Esophagus squamous epithelium (tissue), 5 donors: ENCODE data around the gene PDPN. TPM values are rescaled to one million over a fixed set of nuclear protein-coding genes. Genes with fewer than 3 reads are reported as not detected.
A peak's percentile ranks its signal among the peaks of the same experiment; 100 is the strongest.

ENCODE experiments used
- DNase-seq: peaks from one replicate; lab custom pipeline; 2025; lab: John Stamatoyannopoulos, UW
- H3K27ac ChIP-seq, 4 donors: fragments of 200-600 bp; sonication (generic); one replicate each; pipeline ENCODE4 v1.5.1; 2016 to 2019; ENCODE audit warnings: mild to moderate bottlenecking in 1 of 4
- H3K27me3 ChIP-seq, 4 donors: fragments of 200-600 bp; sonication (generic); 1 replicate in 3 of 4; 2 replicates in 1 of 4; pipeline versions ENCODE4 v1.5.1 to v1.6.0; 2017 to 2021; ENCODE audit warnings: antibody characterized with exemption in 1 of 4
- H3K36me3 ChIP-seq, 3 donors: fragments of 200-600 bp; sonication (generic); one replicate each; pipeline ENCODE4 v1.5.1; 2016 to 2019
- H3K4me1 ChIP-seq, 3 donors: fragments of 200-600 bp; sonication (generic); one replicate each; pipeline ENCODE4 v1.5.1; 2017 to 2019
- H3K4me3 ChIP-seq, 4 donors: fragments of 200-600 bp; sonication (generic); 1 replicate in 3 of 4; 2 replicates in 1 of 4; pipeline ENCODE4 v1.5.1; 2016 to 2019; ENCODE audit warnings: mild to moderate bottlenecking in 2 of 4, moderate library complexity in 1 of 4
- H3K9me3 ChIP-seq, 3 donors: fragments of 200-600 bp; sonication (generic); one replicate each; pipeline ENCODE4 v1.5.1; 2016 to 2019
- POLR2A ChIP-seq, 4 donors: fragments of 450-650 bp; IDR thresholded peaks; one replicate each; pipeline ENCODE4 v1.6.1; 2017; ENCODE audit warnings: antibody characterized with exemption in 4 of 4, mild to moderate bottlenecking in 4 of 4, moderate library complexity in 3 of 4
- WGBS, 2 donors: methylation state at CpG; one replicate each; pipeline ENCODE4 v1.1.5; 2018; 5-methylcytosine and 5-hydroxymethylcytosine counted together
- intact Hi-C: fragments of 100-400 bp; cut with DNase I; formaldehyde crosslinking; loops from one replicate; pipeline ENCODE4 v1.15.0; 2022
- total RNA-seq, 4 donors: library from RNA; depleted of rRNA; stranded (reverse); fragments of >200 nt; gene quantifications; one replicate each; pipeline ENCODE4 v1.1.0, GENCODE V29; 2016
- TF ChIP-seq, protein P1 (sequence below), 6 experiments: fragments of 450-650 bp in 4 of 6; fragments of 200-600 bp in 2 of 6; sonication (generic) in 2 of 6; IDR thresholded peaks; one replicate each; pipeline ENCODE4 v1.5.1; 2016 to 2019; ENCODE audit warnings: antibody characterized with exemption in 6 of 6, mild to moderate bottlenecking in 4 of 6, moderate library complexity in 4 of 6
- donor health status: DM: yes; HTN: yes; CAD: no.

The PDPN gene, protein sequence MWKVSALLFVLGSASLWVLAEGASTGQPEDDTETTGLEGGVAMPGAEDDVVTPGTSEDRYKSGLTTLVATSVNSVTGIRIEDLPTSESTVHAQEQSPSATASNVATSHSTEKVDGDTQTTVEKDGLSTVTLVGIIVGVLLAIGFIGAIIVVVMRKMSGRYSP
- 10 to 100 TPM in 3 of 4 donors, 1 to 10 TPM in 1; 4.5 to 24.2 (median 17.6) TPM for total RNA-seq

DNA sequence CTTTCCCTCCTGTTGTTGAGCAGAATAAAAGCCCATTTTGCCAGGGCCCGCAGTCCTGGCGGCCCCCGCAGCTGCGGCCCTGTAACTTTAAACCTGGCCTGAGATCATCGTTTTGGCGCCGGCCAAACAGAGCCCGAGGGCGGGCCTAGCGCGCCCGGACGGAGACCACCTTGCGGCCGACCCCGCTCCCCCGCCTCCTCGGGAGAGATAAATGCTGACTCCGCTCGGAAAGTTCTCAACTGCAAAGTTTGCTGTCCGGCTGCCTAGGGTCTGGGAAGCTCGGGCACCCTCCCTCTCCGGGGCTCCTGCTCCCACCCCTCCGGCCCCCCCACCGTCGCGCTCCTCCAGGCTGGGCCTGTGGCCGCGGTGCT is at the start of gene PDPN:
Gene PDPN, plus strand, starts transcription at position 238 of the 371 bp plus-strand sequence. CDS start 202 bp downstream, outside the sequence.
- intact Hi-C loops: no loop called here
- DNase-seq: no peak

DNA sequence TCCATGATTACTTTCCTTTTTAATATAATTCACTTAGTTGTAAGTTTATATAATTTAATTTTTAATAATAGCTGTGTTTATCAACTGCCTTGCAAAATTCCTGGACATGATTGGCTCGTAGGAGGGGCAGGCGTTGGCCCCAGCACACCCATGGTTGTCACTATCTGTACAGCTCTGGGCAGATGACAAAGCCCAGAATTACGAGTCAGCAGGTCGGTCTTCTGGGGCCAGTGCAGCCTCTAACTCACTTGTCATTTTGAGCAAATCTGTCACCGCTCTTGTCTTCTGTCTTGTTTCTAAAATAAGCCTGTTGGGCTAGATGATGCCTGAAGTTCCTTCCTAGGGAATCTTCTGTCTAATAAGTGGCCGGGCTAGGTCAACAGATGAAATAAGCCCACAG is 48.4 kb upstream of the PDPN start:
- peaks cover 0 to 26% (median 0%) of the 10 kb centered on the region in 4 donors for H3K27me3 ChIP-seq
- whole genome bisulfite sequencing, 2 donors: 81 to 95% methylated on average over 6 of the region's 6 CpGs
- TF ChIP-seq, protein P1, sequence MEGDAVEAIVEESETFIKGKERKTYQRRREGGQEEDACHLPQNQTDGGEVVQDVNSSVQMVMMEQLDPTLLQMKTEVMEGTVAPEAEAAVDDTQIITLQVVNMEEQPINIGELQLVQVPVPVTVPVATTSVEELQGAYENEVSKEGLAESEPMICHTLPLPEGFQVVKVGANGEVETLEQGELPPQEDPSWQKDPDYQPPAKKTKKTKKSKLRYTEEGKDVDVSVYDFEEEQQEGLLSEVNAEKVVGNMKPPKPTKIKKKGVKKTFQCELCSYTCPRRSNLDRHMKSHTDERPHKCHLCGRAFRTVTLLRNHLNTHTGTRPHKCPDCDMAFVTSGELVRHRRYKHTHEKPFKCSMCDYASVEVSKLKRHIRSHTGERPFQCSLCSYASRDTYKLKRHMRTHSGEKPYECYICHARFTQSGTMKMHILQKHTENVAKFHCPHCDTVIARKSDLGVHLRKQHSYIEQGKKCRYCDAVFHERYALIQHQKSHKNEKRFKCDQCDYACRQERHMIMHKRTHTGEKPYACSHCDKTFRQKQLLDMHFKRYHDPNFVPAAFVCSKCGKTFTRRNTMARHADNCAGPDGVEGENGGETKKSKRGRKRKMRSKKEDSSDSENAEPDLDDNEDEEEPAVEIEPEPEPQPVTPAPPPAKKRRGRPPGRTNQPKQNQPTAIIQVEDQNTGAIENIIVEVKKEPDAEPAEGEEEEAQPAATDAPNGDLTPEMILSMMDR (IDR thresholded peaks at IDR 0.05): no peak
- no peak for TF ChIP-seq POLR2A (IDR thresholded peaks at IDR 0.05)
- peaks cover 0 to 1% (median 0%) of the 10 kb centered on the region in 3 donors for H3K4me1 ChIP-seq
- intact Hi-C loops: no loop called here
- no peak overlapping the region for H3K27ac ChIP-seq
- no peaks in the 10 kb centered on the region for H3K9me3 ChIP-seq
- no peak for DNase-seq
- no peak overlapping the region for H3K4me3 ChIP-seq
- H3K36me3 ChIP-seq: no peaks in the 10 kb centered on the region

More for the DNA sequence above, at the start of gene PDPN:
- Histone ChIP-seq H3K36me3 (no peaks in the 10 kb centered on the region), H3K9me3 (no peaks in the 10 kb centered on the region), H3K4me3 (peak within 1 kb of the TSS; percentile 40 to 69 (median 50)), H3K27ac (peak within 1 kb of the TSS; percentile 89 to 92 (median 90)), H3K4me1 (peaks cover 7 to 55% (median 12%) of the 10 kb centered on the region in 3 donors), H3K27me3 (peaks cover 0 to 81% (median 0%) of the 10 kb centered on the region in 4 donors)
- TF ChIP-seq, protein P1 (IDR thresholded peaks at IDR 0.05): no peak
- no peak for TF ChIP-seq POLR2A (IDR thresholded peaks at IDR 0.05)
- WGBS, 2 donors: 2 to 4% methylated on average over 10 to 17 of the region's 29 CpGs

DNA sequence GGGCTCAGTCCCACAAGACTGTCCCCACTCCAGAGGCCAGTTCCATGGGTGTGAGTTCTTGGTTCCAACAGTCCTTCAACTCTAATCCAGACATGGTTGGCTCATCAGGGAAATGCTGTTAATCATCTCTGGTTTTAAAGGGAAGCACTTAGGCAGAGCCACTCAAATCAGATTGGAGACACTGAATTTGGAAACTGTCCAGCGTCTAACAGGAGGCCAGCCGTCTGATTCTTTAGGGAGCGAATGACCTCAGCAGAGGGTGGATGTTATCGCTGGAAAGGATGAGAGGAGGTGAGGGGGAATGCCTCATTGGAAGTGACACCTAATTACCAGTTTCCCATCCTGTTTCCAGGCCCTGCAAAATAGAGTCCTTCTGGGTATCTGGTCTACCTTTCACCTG is 47.1 kb upstream of the PDPN start:
- 79 to 84% methylated on average over 4 of the region's 4 CpGs for WGBS, 2 donors
- intact Hi-C loops: no loop called here
- Histone ChIP-seq H3K27me3 (peaks cover 0 to 37% (median 0%) of the 10 kb centered on the region in 4 donors), H3K9me3 (no peaks in the 10 kb centered on the region), H3K36me3 (no peaks in the 10 kb centered on the region), H3K4me3 (no peak overlapping the region), H3K4me1 (peaks cover 0 to 14% (median 0%) of the 10 kb centered on the region in 3 donors), H3K27ac (no peak overlapping the region)
- no peak for DNase-seq
- TF ChIP-seq, protein P1 (IDR thresholded peaks at IDR 0.05): no peak
- no peak for TF ChIP-seq POLR2A (IDR thresholded peaks at IDR 0.05)

DNA sequence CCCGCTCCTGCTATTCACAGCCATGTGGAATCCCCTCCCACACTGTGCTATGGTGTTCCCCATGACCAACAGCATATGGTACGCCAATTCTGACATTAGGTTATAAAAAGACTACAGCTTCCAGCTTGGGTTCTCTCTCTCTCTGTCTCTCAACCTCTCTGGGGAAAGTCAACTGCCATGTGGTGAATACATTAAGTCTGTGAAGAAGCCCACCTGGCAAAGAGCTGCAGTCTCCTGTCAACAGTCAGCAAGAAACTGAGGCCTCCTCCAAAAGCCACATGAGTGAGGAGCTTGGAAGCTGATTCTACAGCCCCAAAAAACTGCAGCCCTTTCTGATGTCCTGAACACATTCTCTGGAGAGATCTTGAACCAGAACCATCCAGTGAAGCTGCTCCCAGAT is 44.8 kb upstream of the PDPN start:
- no peaks in the 10 kb centered on the region for H3K36me3 ChIP-seq
- H3K9me3 ChIP-seq: no peaks in the 10 kb centered on the region
- 90 to 94% methylated on average over 2 of the region's 2 CpGs for WGBS, 2 donors
- DNase-seq: no peak
- H3K4me3 ChIP-seq: no peak overlapping the region
- no peak overlapping the region for H3K27ac ChIP-seq
- H3K27me3 ChIP-seq: peaks cover 0 to 47% (median 0%) of the 10 kb centered on the region in 4 donors
- intact Hi-C loops: no loop called here
- TF ChIP-seq POLR2A (IDR thresholded peaks at IDR 0.05): no peak
- TF ChIP-seq, protein P1 (IDR thresholded peaks at IDR 0.05): no peak
- H3K4me1 ChIP-seq: peaks cover 0 to 21% (median 0%) of the 10 kb centered on the region in 3 donors

DNA sequence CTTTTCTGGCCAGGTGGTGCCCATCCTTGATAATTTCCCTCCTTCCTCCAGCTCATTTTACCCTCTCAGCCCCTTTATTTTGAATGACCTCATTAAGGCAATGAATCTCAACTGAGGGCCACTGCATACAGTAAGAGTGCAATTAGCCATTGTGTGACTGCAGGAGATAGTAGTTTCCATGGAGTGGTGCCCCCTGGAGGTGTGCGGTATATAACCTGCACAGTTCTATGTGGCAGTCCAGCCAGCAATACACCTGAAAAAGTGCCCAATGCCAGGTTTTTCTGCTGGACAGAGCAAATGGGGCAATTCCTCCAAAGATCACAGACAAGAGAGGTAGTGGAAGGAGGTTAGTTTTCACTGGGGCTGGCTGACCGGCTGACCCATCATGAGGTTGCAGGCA is 43.9 kb upstream of the PDPN start:
- peaks cover 0 to 23% (median 0%) of the 10 kb centered on the region in 3 donors for H3K4me1 ChIP-seq
- DNase-seq: no peak
- no peak for TF ChIP-seq POLR2A (IDR thresholded peaks at IDR 0.05)
- TF ChIP-seq, protein P1 (IDR thresholded peaks at IDR 0.05): no peak
- no peaks in the 10 kb centered on the region for H3K9me3 ChIP-seq
- WGBS, 2 donors: 86 to 100% methylated on average over 1 of the region's 2 CpGs
- H3K27me3 ChIP-seq: peaks cover 0 to 53% (median 0%) of the 10 kb centered on the region in 4 donors
- no peaks in the 10 kb centered on the region for H3K36me3 ChIP-seq
- no peak overlapping the region for H3K27ac ChIP-seq
- intact Hi-C loops: no loop called here
- H3K4me3 ChIP-seq: no peak overlapping the region
